H1 (cell line): ENCODE data around the gene TIMP4. TPM values are rescaled to one million over a fixed set of nuclear protein-coding genes. Genes with fewer than 3 reads are reported as not detected.

Source experiments
- CTCF ChIA-PET: fragments of 300-600 bp; sonication (Branson Sonifier 250); formaldehyde crosslinking; loops from one replicate; lab custom pipeline; 2021; ENCODE audit not compliant: partially characterized antibody; lab: Charles Lee
- POLR2A ChIA-PET: fragments of 300-600 bp; sonication (Branson Sonifier 250); formaldehyde crosslinking; loops from one replicate; lab custom pipeline; 2021; ENCODE audit warnings: inconsistent platforms; ENCODE audit not compliant: partially characterized antibody; lab: Charles Lee
- DNase-seq, 2 experiments: peaks; one replicate each; pipeline versions ENCODE4 v3.0.0 to v3.0.0-alpha.2; 2010 to 2022; ENCODE audit warnings: low spot score in 2 of 2, low read depth in 1 of 2, mixed read lengths in 1 of 2
- FAIRE-seq: peaks from 2 replicates; lab custom pipeline; 2011; peaks lifted over from hg19 to GRCh38; lab: Jason Lieb, UNC
- H2AFZ ChIP-seq: 2 replicates; pipeline ENCODE4 v1.8.1; 2012; ENCODE audit warnings: low read length, inconsistent platforms
- H2AK5ac ChIP-seq: 2 replicates; pipeline ENCODE4 v1.6.1; 2013; ENCODE audit warnings: low read depth, low read length
- H2BK120ac ChIP-seq: replicated peaks from 2 replicates; pipeline ENCODE3; 2013; ENCODE audit warnings: low read depth, low read length, inconsistent platforms
- H2BK12ac ChIP-seq: 2 replicates; pipeline ENCODE4 v1.6.1; 2013; ENCODE audit warnings: low read depth, low read length
- H2BK15ac ChIP-seq: 2 replicates; pipeline ENCODE4 v1.6.1; 2013; ENCODE audit warnings: low read length
- H2BK20ac ChIP-seq: 2 replicates; pipeline ENCODE4 v1.6.1; 2013; ENCODE audit warnings: low read length
- H2BK5ac ChIP-seq: 2 replicates; pipeline ENCODE4 v1.6.1; 2013; ENCODE audit warnings: low read depth, low read length
- H3K14ac ChIP-seq: 2 replicates; pipeline ENCODE4 v1.6.1; 2013; ENCODE audit warnings: inconsistent platforms; ENCODE audit not compliant: insufficient read length
- H3K18ac ChIP-seq: 2 replicates; pipeline ENCODE4 v1.6.1; 2013; ENCODE audit warnings: low read length; ENCODE audit errors: extremely low read depth
- H3K23ac ChIP-seq: 2 replicates; pipeline ENCODE4 v1.6.1; 2013; ENCODE audit warnings: inconsistent platforms; ENCODE audit not compliant: insufficient read length
- H3K23me2 ChIP-seq: 2 replicates; pipeline ENCODE4 v1.6.1; 2013; ENCODE audit warnings: low read depth, low read length
- H3K27ac ChIP-seq: 2 replicates; pipeline ENCODE4 v1.6.1; 2011; ENCODE audit warnings: low read depth, low read length, inconsistent platforms
- H3K27me3 ChIP-seq, 4 experiments: replicated peaks in 1 of 4; 1 replicate in 1 of 4; 2 replicates in 3 of 4; pipeline versions ENCODE4 v1.6.1 to v1.8.1; 2011 to 2013; ENCODE audit warnings: low read length in 3 of 4, mild to moderate bottlenecking in 3 of 4, inconsistent platforms in 2 of 4, mixed read lengths in 2 of 4, moderate library complexity in 1 of 4; ENCODE audit not compliant: control insufficient read depth in 3 of 4, insufficient read depth in 3 of 4; ENCODE audit errors: extremely low read depth in 1 of 4
- H3K36me3 ChIP-seq, 4 experiments: 2 replicates each; pipeline versions ENCODE4 v1.6.1 to v1.8.1; 2011 to 2013; ENCODE audit warnings: mild to moderate bottlenecking in 4 of 4, low read length in 3 of 4, moderate library complexity in 2 of 4, control low read depth in 1 of 4, inconsistent platforms in 1 of 4; ENCODE audit not compliant: insufficient read depth in 4 of 4, control insufficient read depth in 2 of 4
- H3K4ac ChIP-seq: replicated peaks from 2 replicates; pipeline ENCODE3; 2013; ENCODE audit warnings: low read length, low read depth, mixed read lengths, inconsistent platforms; ENCODE audit not compliant: insufficient read length
- H3K4me1 ChIP-seq, 4 experiments: replicated peaks in 1 of 4; 1 replicate in 1 of 4; 2 replicates in 3 of 4; pipeline versions ENCODE4 v1.6.1 to v1.8.1; 2011 to 2013; ENCODE audit warnings: low read length in 3 of 4, inconsistent platforms in 2 of 4, mixed read lengths in 1 of 4; ENCODE audit not compliant: insufficient read depth in 4 of 4, control insufficient read depth in 3 of 4
- H3K4me2 ChIP-seq, 2 experiments: 2 replicates each; pipeline versions ENCODE4 v1.6.1 to v1.8.1; 2011 to 2013; ENCODE audit warnings: low read depth in 2 of 2, low read length in 2 of 2, control low read depth in 1 of 2, inconsistent platforms in 1 of 2, mild to moderate bottlenecking in 1 of 2; ENCODE audit not compliant: insufficient read depth in 1 of 2
- H3K4me3 ChIP-seq, 4 experiments: fragments of 200-600, 300-600 bp in 1 of 4; sonication (generic), shearing (Covaris generic), sonication (Bioruptor Twin) in 1 of 4; 2 replicates each; pipeline versions ENCODE4 v1.5.1 to v1.8.1; 2011 to 2016; ENCODE audit warnings: low read length in 4 of 4, low read depth in 3 of 4, control low read depth in 2 of 4, inconsistent platforms in 2 of 4, mild to moderate bottlenecking in 2 of 4, mixed read lengths in 1 of 4, moderate library complexity in 1 of 4; ENCODE audit not compliant: insufficient read depth in 2 of 4; ENCODE audit errors: extremely low read depth in 1 of 4
- H3K56ac ChIP-seq: replicated peaks from 2 replicates; pipeline ENCODE3; 2013; ENCODE audit warnings: low read depth, mild to moderate bottlenecking, mixed read lengths, low read length, inconsistent platforms; ENCODE audit not compliant: insufficient read length
- H3K79me1 ChIP-seq: 2 replicates; pipeline ENCODE4 v1.6.1; 2013; ENCODE audit warnings: low read depth, low read length, control low read depth
- H3K79me2 ChIP-seq, 2 experiments: 2 replicates each; pipeline versions ENCODE4 v1.6.1 to v1.8.1; 2012 to 2013; ENCODE audit warnings: low read length in 2 of 2, mild to moderate bottlenecking in 2 of 2, inconsistent platforms in 1 of 2; ENCODE audit not compliant: insufficient read depth in 2 of 2, control insufficient read depth in 1 of 2
- H3K9ac ChIP-seq, 4 experiments: replicated peaks in 1 of 4; 1 replicate in 1 of 4; 2 replicates in 3 of 4; pipeline versions ENCODE4 v1.6.1 to v1.8.1; 2011 to 2013; ENCODE audit warnings: low read depth in 3 of 4, low read length in 3 of 4, control low read depth in 2 of 4, mild to moderate bottlenecking in 2 of 4, moderate library complexity in 2 of 4, inconsistent platforms in 1 of 4; ENCODE audit errors: extremely low read depth in 1 of 4
- H3K9me3 ChIP-seq, 2 experiments: 2 replicates each; pipeline versions ENCODE4 v1.6.1 to v1.8.1; 2012 to 2013; ENCODE audit warnings: mild to moderate bottlenecking in 2 of 2, moderate library complexity in 2 of 2, control low read depth in 1 of 2, inconsistent platforms in 1 of 2, low read depth in 1 of 2, low read length in 1 of 2, mixed read lengths in 1 of 2; ENCODE audit not compliant: insufficient read depth in 2 of 2
- H4K20me1 ChIP-seq, 2 experiments: replicated peaks in 1 of 2; 2 replicates each; pipeline versions ENCODE3 to v1.8.1; 2011 to 2013; ENCODE audit warnings: inconsistent platforms in 2 of 2, low read length in 2 of 2, mild to moderate bottlenecking in 1 of 2; ENCODE audit not compliant: insufficient read depth in 2 of 2, control insufficient read depth in 1 of 2
- H4K5ac ChIP-seq: 2 replicates; pipeline ENCODE4 v1.6.1; 2013; ENCODE audit warnings: low read length, low read depth, mixed read lengths, inconsistent platforms; ENCODE audit not compliant: insufficient read length
- H4K8ac ChIP-seq: 2 replicates; pipeline ENCODE4 v1.8.0; 2013; ENCODE audit warnings: mild to moderate bottlenecking, moderate library complexity, low read length, inconsistent platforms; ENCODE audit not compliant: insufficient read depth; ENCODE audit errors: extremely low read depth
- H4K91ac ChIP-seq: replicated peaks from 2 replicates; pipeline ENCODE3; 2013; ENCODE audit warnings: low read length, mixed read lengths, inconsistent platforms; ENCODE audit not compliant: insufficient read length
- WGBS, 2 experiments: shearing (Covaris generic) in 1 of 2; methylation state at CpG; one replicate each; pipeline versions ENCODE4 v1.1.6 to v1.1.7; 2013 to 2015; ENCODE audit warnings: low lambda C conversion rate in 2 of 2, mixed read lengths in 2 of 2, inconsistent platforms in 1 of 2, low coverage in 1 of 2, missing lambda C conversion rate in 1 of 2; ENCODE audit not compliant: insufficient replicate concordance in 2 of 2, insufficient coverage in 1 of 2, insufficient read length in 1 of 2; ENCODE audit errors: extremely low coverage in 1 of 2, missing lambda C conversion rate in 1 of 2; 5-methylcytosine and 5-hydroxymethylcytosine counted together
- polyA plus RNA-seq, 7 experiments: library from polyadenylated mRNA; depleted of rRNA in 3 of 7; stranded (reverse) in 5 of 7; unstranded in 2 of 7; fragments of >200 nt in 5 of 7; fragments of 200-250 nt in 2 of 7; gene quantifications; 1 replicate in 5 of 7; 2 replicates in 1 of 7; 4 replicates in 1 of 7; pipeline versions ENCODE4 v1.2.1 to v1.2.3, GENCODE V29; 2011 to 2013; ENCODE audit warnings: missing spikeins in 2 of 7, mixed read lengths in 2 of 7
- total RNA-seq: library from RNA; stranded (reverse); fragmentation: NEBNext Ultra II Directional; extraction: Animal tissue kit (Norgen Biotek cat#: 25700); gene quantifications from 2 replicates; pipeline ENCODE4 v1.2.1, GENCODE V29; 2021

The TIMP4 gene
- total and polyA plus RNA-seq, 2 of the 8 experiments (the other 6 are each of a cell fraction or from before 2014, with no cell fraction given), result 5.1 to 8.7 TPM

GRCh38 chr3:12148183-12148940 is 10.3 kb downstream of the TIMP4 start:
- H3K79me2 ChIP-seq, result no peaks in the 10 kb centered on the region
- no peaks in the 10 kb centered on the region for H3K79me1 ChIP-seq
- no peak overlapping the region for H3K56ac ChIP-seq
- H4K8ac ChIP-seq, result no peak overlapping the region
- no peaks in the 10 kb centered on the region for H3K23me2 ChIP-seq
- H3K23ac ChIP-seq, result no peak overlapping the region
- H3K4me3 ChIP-seq, result no peak overlapping the region
- no peaks in the 10 kb centered on the region for H3K27me3 ChIP-seq
- no peak overlapping the region for H2AK5ac ChIP-seq
- H2BK15ac ChIP-seq, result no peak overlapping the region
- H2BK5ac ChIP-seq, result no peak overlapping the region
- H3K4me2 ChIP-seq, result no peak overlapping the region
- H2BK120ac ChIP-seq, result no peak overlapping the region
- no peaks in the 10 kb centered on the region for H4K20me1 ChIP-seq
- H3K36me3 ChIP-seq, result no peaks in the 10 kb centered on the region; a peak in 1 of 8 replicates
- H3K4ac ChIP-seq, result no peak overlapping the region
- FAIRE-seq (no peak), DNase-seq (no peak)
- no peak overlapping the region for H3K14ac ChIP-seq
- POLR2A ChIA-PET, result interaction anchor here (1.9 kb wide), 1 partner anchor 10 kb away, joined by 10 read pairs; the partner anchor contains the start of gene TIMP4
- H3K4me1 ChIP-seq, result no peaks in the 10 kb centered on the region
- no peak overlapping the region for H3K27ac ChIP-seq
- H2BK20ac ChIP-seq, result no peak overlapping the region
- no peak overlapping the region for H2BK12ac ChIP-seq
- H4K91ac ChIP-seq, result no peak overlapping the region
- no peak overlapping the region for H3K9ac ChIP-seq
- no peak overlapping the region for H4K5ac ChIP-seq
- no peak overlapping the region for H2AFZ ChIP-seq
- WGBS, 2 experiments, result 93% methylated on average over 4 of the region's 4 CpGs; no CpG with 5 or more reads in 1 of the 2 experiments
- no peak overlapping the region for H3K18ac ChIP-seq
- H3K9me3 ChIP-seq, result no peaks in the 10 kb centered on the region
- CTCF ChIA-PET, result interaction anchor here (1.2 to 37.6 kb wide), 3 partner anchors 13 to 331 kb away, joined by 4 to 651 read pairs (median 13); no protein-coding TSS in a partner anchor
